Hematopoietic multipotent progenitor cell (in vitro differentiated cells): Measurements from ENCODE around the gene HERC2. TPM values are rescaled to one million over a fixed set of nuclear protein-coding genes. Genes with fewer than 3 reads are reported as not detected.

Experiments
- DNase-seq, 3 donors: peaks; one replicate each; pipeline ENCODE4 v3.0.0-alpha.2; 2011 to 2015; ENCODE audit warnings: low read depth in 2 of 3, low spot score in 2 of 3
- small RNA-seq: library from RNA; depleted of rRNA; stranded (forward); fragments of <200 nt; gene quantifications from one replicate; pipeline ENCODE3, GENCODE V24; 2012
- total RNA-seq: library from RNA; depleted of rRNA; stranded (reverse); fragments of >200 nt; gene quantifications from one replicate; pipeline ENCODE4 v1.2.3, GENCODE V29; 2012

The HERC2 gene
- total RNA-seq, 1 donor, result 77.3 TPM

DNA sequence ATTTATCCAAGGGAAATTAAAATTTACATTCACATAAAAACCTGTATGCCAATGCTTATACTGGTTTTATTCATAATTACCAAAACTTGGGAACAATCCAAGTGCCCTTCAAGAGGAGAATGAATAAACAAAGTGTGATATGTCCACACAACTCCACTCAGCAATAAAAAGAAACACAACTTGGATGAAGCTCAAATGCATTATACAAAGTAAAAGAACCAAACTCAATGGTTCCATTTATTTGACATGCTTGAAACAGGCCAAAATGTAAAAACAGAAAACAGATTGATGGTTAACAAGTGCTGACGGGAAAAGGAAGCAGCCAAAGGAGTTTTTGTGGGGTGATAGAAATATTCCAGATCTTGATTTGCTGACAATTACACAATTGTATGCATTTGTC, 246.4 kb downstream of the HERC2 start:
- DNase-seq, result no peak

DNA sequence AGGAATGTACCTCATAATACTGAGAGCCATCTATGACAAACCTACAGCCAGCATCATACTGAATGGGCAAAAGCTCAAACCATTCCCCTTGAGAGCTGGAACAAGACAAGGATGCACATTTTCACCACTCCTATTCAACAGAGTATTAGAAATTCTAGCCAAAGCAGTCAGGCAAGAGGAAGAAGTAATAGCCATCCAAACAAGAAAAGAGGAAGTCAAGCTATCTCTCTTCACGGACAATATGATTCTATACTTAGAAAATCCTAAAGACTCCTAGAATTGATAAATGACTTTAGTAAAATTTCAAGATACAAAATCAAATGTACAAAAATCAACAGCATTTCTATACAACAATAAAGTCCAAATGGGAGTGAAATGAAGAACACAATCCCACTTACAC, 253.0 kb downstream of the HERC2 start:
- DNase-seq, result peak in 1 of 3 donors; percentile 5

DNA sequence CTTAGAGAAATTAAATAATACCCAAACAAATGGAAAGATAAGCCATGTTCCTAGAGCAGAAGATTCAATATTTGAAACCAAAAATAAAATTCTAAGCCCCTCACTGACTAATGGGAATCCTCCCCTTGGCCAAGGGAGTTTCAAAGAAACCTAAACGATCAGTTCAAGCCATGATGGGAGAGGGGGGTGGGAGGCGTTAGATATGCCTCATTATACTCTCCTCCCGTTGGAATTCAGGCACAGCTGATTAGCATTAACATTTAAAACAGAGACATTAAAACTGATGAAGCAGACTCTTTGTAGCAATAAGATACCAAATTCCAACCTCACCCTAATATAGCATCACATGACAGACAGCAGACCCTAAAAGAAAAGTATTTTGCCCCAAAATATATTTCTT, 255.7 kb downstream of the HERC2 start:
- no peak for DNase-seq

Small RNA genes lying within 50 kb of the gene (small RNA-seq; reads per million reads assigned to genes)
- not detected for gene AC091304.5

Other genes with a start within 250 kb of the HERC2 start
- not detected for gene OCA2, start 222.9 kb downstream of the HERC2 start, total RNA-seq
- not detected for gene GOLGA6L24, start 35.9 kb upstream of the HERC2 start, total RNA-seq
- not detected for gene GOLGA8F, start 56.5 kb upstream of the HERC2 start, total RNA-seq
- gene GOLGA8G, start 210.8 kb upstream of the HERC2 start, total RNA-seq, result not detected
- gene GOLGA6L25, start 231.4 kb upstream of the HERC2 start, total RNA-seq, result not detected